ENCODE data around the gene RAB29.
"Not testable (repeated sequence)": the region's sequence is repeated elsewhere in the genome, so short reads cannot be mapped to it uniquely, and the experiment has no call there.

Gene RAB29

DNA sequence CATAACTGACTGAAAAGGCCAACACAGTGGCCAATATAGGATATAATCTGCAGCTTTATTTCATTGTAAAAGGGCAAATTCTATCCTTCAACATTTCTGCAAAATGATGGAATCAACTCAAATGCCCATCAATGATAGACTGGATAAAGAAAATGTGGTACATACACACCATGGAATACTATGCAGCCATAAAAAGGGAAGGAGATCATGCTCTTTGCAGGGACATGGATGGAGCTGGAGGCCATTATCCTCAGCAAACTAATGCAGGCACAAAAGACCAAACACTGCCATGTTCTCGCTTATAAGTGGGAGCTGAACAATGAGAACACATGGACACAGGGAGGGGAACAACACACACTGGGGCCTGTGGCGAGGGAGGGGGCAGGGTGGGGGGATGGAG is 54.5 kb downstream of the RAB29 start:
- not testable (repeated sequence) for DNase-seq (ENCODE audit: low spot score)

GRCh38 chr1:205719762-205720161 is 55.5 kb downstream of the RAB29 start:
- no peak for DNase-seq (ENCODE audit: low spot score)

DNA sequence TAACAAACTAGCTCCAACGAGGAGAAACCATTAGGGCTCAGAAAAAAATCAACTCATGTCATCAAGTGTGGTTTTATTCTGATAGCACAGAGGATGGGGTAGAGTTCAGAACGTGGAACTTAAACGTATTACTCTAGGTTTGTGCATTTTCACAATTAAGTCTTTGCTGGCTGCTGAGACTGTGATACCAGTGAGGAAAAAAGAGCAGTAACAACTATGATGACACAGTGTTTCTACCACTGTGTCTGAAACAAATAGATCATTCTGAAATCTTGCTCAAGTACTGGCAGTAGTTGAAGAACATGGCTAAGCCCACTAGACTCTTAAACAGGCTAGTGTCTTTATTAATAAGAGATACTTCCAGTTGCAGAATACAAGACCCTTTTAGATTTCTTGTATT is 56.3 kb downstream of the RAB29 start:
- no peak for DNase-seq (ENCODE audit: low spot score)

Data from HuH-7 (cell line).